Loucy (cell line): ENCODE measurements around the gene TP53I11.

Source experiments
- H2AFZ ChIP-seq: fragments of 200-600 bp; sonication (generic); 2 replicates; pipeline ENCODE4 v1.6.0; 2016; ENCODE audit warnings: antibody characterized with exemption, mild to moderate bottlenecking, low read length, moderate library complexity
- H3F3A ChIP-seq: fragments of 200-600 bp; 2 replicates; pipeline ENCODE4 v1.6.0; 2016; ENCODE audit warnings: antibody characterized with exemption, low read depth, mild to moderate bottlenecking
- H3K27me3 ChIP-seq: fragments of 200-600 bp; sonication (generic); 2 replicates; pipeline ENCODE4 v1.6.1; 2014; ENCODE audit warnings: low read length, mild to moderate bottlenecking; ENCODE audit not compliant: insufficient read depth, poor library complexity, severe bottlenecking
- H3K36me3 ChIP-seq: fragments of 200-600 bp; sonication (generic); 2 replicates; pipeline ENCODE4 v1.6.1; 2016; ENCODE audit warnings: low read length; ENCODE audit not compliant: insufficient read depth
- H3K4me1 ChIP-seq: fragments of 200-600 bp; sonication (generic); 2 replicates; pipeline ENCODE4 v1.5.1; 2014; ENCODE audit warnings: low read length, mild to moderate bottlenecking; ENCODE audit not compliant: insufficient read depth, poor library complexity, severe bottlenecking
- H3K4me2 ChIP-seq: fragments of 200-600 bp; sonication (generic); 2 replicates; pipeline ENCODE4 v1.6.0; 2014; ENCODE audit warnings: antibody characterized with exemption, low read length, low read depth, mild to moderate bottlenecking; ENCODE audit not compliant: poor library complexity, severe bottlenecking
- H3K4me3 ChIP-seq: fragments of 200-600 bp; sonication (generic); 2 replicates; pipeline ENCODE4 v1.5.1; 2014; ENCODE audit warnings: low read length, mild to moderate bottlenecking, mixed read lengths; ENCODE audit not compliant: poor library complexity, severe bottlenecking
- H3K79me2 ChIP-seq: fragments of 200-600 bp; sonication (generic); 2 replicates; pipeline ENCODE4 v1.6.1; 2014; ENCODE audit warnings: low read length; ENCODE audit not compliant: insufficient read depth
- H3K9ac ChIP-seq: fragments of 200-600 bp; sonication (generic); 2 replicates; pipeline ENCODE4 v1.6.0; 2014; ENCODE audit warnings: mild to moderate bottlenecking, low read depth, low read length, moderate library complexity; ENCODE audit not compliant: poor library complexity, severe bottlenecking
- H3K9me2 ChIP-seq: fragments of 200-600 bp; sonication (generic); replicated peaks from 2 replicates; pipeline ENCODE4 v1.6.1; 2016; ENCODE audit warnings: low read depth, low read length, mixed read lengths
- H3K9me3 ChIP-seq: fragments of 200-600 bp; sonication (generic); 2 replicates; pipeline ENCODE4 v1.6.1; 2014; ENCODE audit warnings: mild to moderate bottlenecking, antibody characterized with exemption, low read length, low read depth; ENCODE audit not compliant: insufficient read depth
- H4K20me1 ChIP-seq: fragments of 200-600 bp; sonication (generic); 2 replicates; pipeline ENCODE4 v1.6.0; 2014; ENCODE audit warnings: antibody characterized with exemption, low read length, mild to moderate bottlenecking; ENCODE audit not compliant: insufficient read depth, poor library complexity, severe bottlenecking
- CTCF ChIP-seq: fragments of 200-600 bp; sonication (generic); conservative IDR thresholded peaks from 2 replicates; pipeline ENCODE4 v1.5.1; 2014; ENCODE audit warnings: mild to moderate bottlenecking, antibody characterized with exemption, low read length
- EZH2phosphoT487 ChIP-seq: fragments of 200-600 bp; IDR thresholded peaks from 2 replicates; pipeline ENCODE4 v1.6.1; 2018; ENCODE audit warnings: antibody characterized with exemption, mild to moderate bottlenecking, moderate library complexity, borderline replicate concordance

Gene TP53I11

GRCh38 chr11:44886790-44887140, 63.9 kb downstream of the TP53I11 start:
- TF ChIP-seq CTCF, result no peak
- no peak for TF ChIP-seq EZH2phosphoT487
- no peaks in the 10 kb centered on the region for H3K79me2 ChIP-seq
- no peak overlapping the region for H3K4me3 ChIP-seq
- H3K4me1 ChIP-seq, result no peaks in the 10 kb centered on the region
- H4K20me1 ChIP-seq, result no peaks in the 10 kb centered on the region
- H3K9ac ChIP-seq, result no peak overlapping the region
- no peaks in the 10 kb centered on the region for H3K27me3 ChIP-seq
- no peaks in the 10 kb centered on the region for H3K9me2 ChIP-seq
- no peaks in the 10 kb centered on the region for H3K9me3 ChIP-seq
- no peaks in the 10 kb centered on the region for H3K36me3 ChIP-seq
- no peak overlapping the region for H3K4me2 ChIP-seq
- no peaks in the 10 kb centered on the region for H3F3A ChIP-seq
- H2AFZ ChIP-seq, result no peak overlapping the region

GRCh38 chr11:44885919-44886789, 64.5 kb downstream of the TP53I11 start:
- no peak overlapping the region for H3K9ac ChIP-seq
- no peaks in the 10 kb centered on the region for H3K9me3 ChIP-seq
- no peak overlapping the region for H3K4me2 ChIP-seq
- TF ChIP-seq CTCF (no peak), EZH2phosphoT487 (no peak)
- H3K4me3 ChIP-seq, result no peak overlapping the region
- H3K27me3 ChIP-seq, result no peaks in the 10 kb centered on the region
- H2AFZ ChIP-seq, result no peak overlapping the region
- H3K9me2 ChIP-seq, result no peaks in the 10 kb centered on the region
- H4K20me1 ChIP-seq, result no peaks in the 10 kb centered on the region
- no peaks in the 10 kb centered on the region for H3F3A ChIP-seq
- no peaks in the 10 kb centered on the region for H3K36me3 ChIP-seq
- no peaks in the 10 kb centered on the region for H3K4me1 ChIP-seq
- no peaks in the 10 kb centered on the region for H3K79me2 ChIP-seq

GRCh38 chr11:44885065-44885810, 65.4 kb downstream of the TP53I11 start:
- H3K9ac ChIP-seq, result no peak overlapping the region
- no peaks in the 10 kb centered on the region for H3K27me3 ChIP-seq
- no peaks in the 10 kb centered on the region for H4K20me1 ChIP-seq
- H3K9me2 ChIP-seq, result no peaks in the 10 kb centered on the region
- H3K79me2 ChIP-seq, result no peaks in the 10 kb centered on the region
- no peak overlapping the region for H2AFZ ChIP-seq
- H3K4me1 ChIP-seq, result no peaks in the 10 kb centered on the region
- H3K9me3 ChIP-seq, result no peaks in the 10 kb centered on the region
- TF ChIP-seq EZH2phosphoT487 (no peak), CTCF (no peak)
- no peaks in the 10 kb centered on the region for H3F3A ChIP-seq
- no peak overlapping the region for H3K4me3 ChIP-seq
- H3K36me3 ChIP-seq, result no peaks in the 10 kb centered on the region
- H3K4me2 ChIP-seq, result no peak overlapping the region
